ENCODE results near the gene FNIP2.

FNIP2 gene

GRCh38 chr4:158836828-158837449 lies 68.1 kb downstream of the FNIP2 start:
- H2BK15ac ChIP-seq (replicated peaks; ENCODE audit: low read depth), result no peak overlapping the region
- no peak overlapping the region for H3K4me3 ChIP-seq (ENCODE audit: low read length)
- no peak overlapping the region for H3K9ac ChIP-seq (ENCODE audit: low read length)
- H3K79me2 ChIP-seq (ENCODE audit: control insufficient read depth, insufficient read depth, low read length), result no peaks in the 10 kb centered on the region
- no peak overlapping the region for H4K8ac ChIP-seq (ENCODE audit: low read depth, low read length)
- no peak overlapping the region for H3K27ac ChIP-seq (ENCODE audit: low read depth, low read length)
- no peak overlapping the region for H3K4ac ChIP-seq (ENCODE audit: low read depth, low read length)
- H3K23ac ChIP-seq (ENCODE audit: low read length), result no peak overlapping the region
- no peak overlapping the region for H2BK120ac ChIP-seq (ENCODE audit: low read depth, low read length)
- H4K5ac ChIP-seq (ENCODE audit: low read length), result no peak overlapping the region
- no peak overlapping the region for H3K4me2 ChIP-seq (ENCODE audit: low read length)
- H3K56ac ChIP-seq (ENCODE audit: low read length), result no peak overlapping the region
- no peaks in the 10 kb centered on the region for H3K27me3 ChIP-seq (ENCODE audit: insufficient read depth, low read length, poor library complexity)
- no peaks in the 10 kb centered on the region for H3K79me1 ChIP-seq (ENCODE audit: low read length)
- H2AK5ac ChIP-seq (ENCODE audit: low read length), result no peak overlapping the region
- H3K4me1 ChIP-seq (ENCODE audit: control insufficient read depth, low read depth, low read length), result peaks cover 2% of the 10 kb centered on the region
- no CpG with 5 or more reads among the region's 4 CpGs for WGBS (ENCODE audit: extremely low coverage, insufficient coverage, low lambda C conversion rate)
- H3K36me3 ChIP-seq (ENCODE audit: control insufficient read depth, insufficient read depth, low read length), result no peaks in the 10 kb centered on the region
- no peak overlapping the region for H3K18ac ChIP-seq (ENCODE audit: low read length)
- no peak overlapping the region for H2BK5ac ChIP-seq (ENCODE audit: low read length)
- no peak for DNase-seq

GRCh38 chr4:158837527-158838141 lies 68.8 kb downstream of the FNIP2 start:
- DNase-seq, result no peak
- no peaks in the 10 kb centered on the region for H3K27me3 ChIP-seq (ENCODE audit: insufficient read depth, low read length, poor library complexity)
- no peak overlapping the region for H3K4me3 ChIP-seq (ENCODE audit: low read length)
- no CpG with 5 or more reads among the region's 2 CpGs for WGBS (ENCODE audit: extremely low coverage, insufficient coverage, low lambda C conversion rate)
- no peak overlapping the region for H3K23ac ChIP-seq (ENCODE audit: low read length)
- H3K4ac ChIP-seq (ENCODE audit: low read depth, low read length), result no peak overlapping the region
- no peak overlapping the region for H3K27ac ChIP-seq (ENCODE audit: low read depth, low read length)
- no peak overlapping the region for H4K5ac ChIP-seq (ENCODE audit: low read length)
- H2BK5ac ChIP-seq (ENCODE audit: low read length), result no peak overlapping the region
- H3K18ac ChIP-seq (ENCODE audit: low read length), result no peak overlapping the region
- H3K36me3 ChIP-seq (ENCODE audit: control insufficient read depth, insufficient read depth, low read length), result no peaks in the 10 kb centered on the region
- no peak overlapping the region for H4K8ac ChIP-seq (ENCODE audit: low read depth, low read length)
- no peaks in the 10 kb centered on the region for H3K79me2 ChIP-seq (ENCODE audit: control insufficient read depth, insufficient read depth, low read length)
- H3K4me1 ChIP-seq (ENCODE audit: control insufficient read depth, low read depth, low read length), result peaks cover 2% of the 10 kb centered on the region
- no peak overlapping the region for H3K56ac ChIP-seq (ENCODE audit: low read length)
- H3K9ac ChIP-seq (ENCODE audit: low read length), result no peak overlapping the region
- H2BK15ac ChIP-seq (replicated peaks; ENCODE audit: low read depth), result no peak overlapping the region
- H3K4me2 ChIP-seq (ENCODE audit: low read length), result no peak overlapping the region
- H2BK120ac ChIP-seq (ENCODE audit: low read depth, low read length), result no peak overlapping the region
- H2AK5ac ChIP-seq (ENCODE audit: low read length), result no peak overlapping the region
- no peaks in the 10 kb centered on the region for H3K79me1 ChIP-seq (ENCODE audit: low read length)

- Histone ChIP-seq H2BK5ac (ENCODE audit: low read length) (no peak overlapping the region), H3K56ac (ENCODE audit: low read length) (no peak overlapping the region), H3K4me1 (ENCODE audit: control insufficient read depth, low read depth, low read length) (peaks cover 2% of the 10 kb centered on the region), H3K36me3 (ENCODE audit: control insufficient read depth, insufficient read depth, low read length) (no peaks in the 10 kb centered on the region), H4K8ac (ENCODE audit: low read depth, low read length) (no peak overlapping the region), H2BK120ac (ENCODE audit: low read depth, low read length) (no peak overlapping the region), H3K4me2 (ENCODE audit: low read length) (no peak overlapping the region), H2BK15ac (replicated peaks; ENCODE audit: low read depth) (no peak overlapping the region), H3K4me3 (ENCODE audit: low read length) (no peak overlapping the region), H3K18ac (ENCODE audit: low read length) (no peak overlapping the region), H3K27me3 (ENCODE audit: insufficient read depth, low read length, poor library complexity) (no peaks in the 10 kb centered on the region), H3K79me2 (ENCODE audit: control insufficient read depth, insufficient read depth, low read length) (no peaks in the 10 kb centered on the region), H4K5ac (ENCODE audit: low read length) (no peak overlapping the region), H3K23ac (ENCODE audit: low read length) (no peak overlapping the region), H3K9ac (ENCODE audit: low read length) (no peak overlapping the region), H3K4ac (ENCODE audit: low read depth, low read length) (no peak overlapping the region), H3K27ac (ENCODE audit: low read depth, low read length) (no peak overlapping the region), H3K79me1 (ENCODE audit: low read length) (no peaks in the 10 kb centered on the region), H2AK5ac (ENCODE audit: low read length) (no peak overlapping the region)
- DNase-seq, result no peak
- no CpG with 5 or more reads among the region's 4 CpGs for WGBS (ENCODE audit: extremely low coverage, insufficient coverage, low lambda C conversion rate)
Observed at GRCh38 chr4:158840131-158840530, 71.3 kb downstream of the FNIP2 start.

- Histone ChIP-seq H3K18ac (ENCODE audit: low read length) (no peak overlapping the region), H3K27ac (ENCODE audit: low read depth, low read length) (no peak overlapping the region), H3K9ac (ENCODE audit: low read length) (no peak overlapping the region), H4K5ac (ENCODE audit: low read length) (no peak overlapping the region), H3K4ac (ENCODE audit: low read depth, low read length) (no peak overlapping the region), H3K36me3 (ENCODE audit: control insufficient read depth, insufficient read depth, low read length) (no peaks in the 10 kb centered on the region), H2BK15ac (replicated peaks; ENCODE audit: low read depth) (no peak overlapping the region), H4K8ac (ENCODE audit: low read depth, low read length) (no peak overlapping the region), H3K27me3 (ENCODE audit: insufficient read depth, low read length, poor library complexity) (no peaks in the 10 kb centered on the region), H2BK120ac (ENCODE audit: low read depth, low read length) (no peak overlapping the region), H2AK5ac (ENCODE audit: low read length) (no peak overlapping the region), H3K4me2 (ENCODE audit: low read length) (no peak overlapping the region), H3K79me1 (ENCODE audit: low read length) (no peaks in the 10 kb centered on the region), H3K79me2 (ENCODE audit: control insufficient read depth, insufficient read depth, low read length) (no peaks in the 10 kb centered on the region), H3K4me1 (ENCODE audit: control insufficient read depth, low read depth, low read length) (no peaks in the 10 kb centered on the region), H2BK5ac (ENCODE audit: low read length) (no peak overlapping the region), H3K56ac (ENCODE audit: low read length) (no peak overlapping the region), H3K23ac (ENCODE audit: low read length) (no peak overlapping the region), H3K4me3 (ENCODE audit: low read length) (no peak overlapping the region)
- DNase-seq, result no peak
- no CpG with 5 or more reads among the region's 3 CpGs for WGBS (ENCODE audit: extremely low coverage, insufficient coverage, low lambda C conversion rate)
Observed at GRCh38 chr4:158841540-158841939, 72.7 kb downstream of the FNIP2 start.

- no peak overlapping the region for H3K4me2 ChIP-seq (ENCODE audit: low read length)
- H3K4ac ChIP-seq (ENCODE audit: low read depth, low read length), result no peak overlapping the region
- WGBS (ENCODE audit: extremely low coverage, insufficient coverage, low lambda C conversion rate), result no CpG with 5 or more reads among the region's 4 CpGs
- no peak overlapping the region for H3K27ac ChIP-seq (ENCODE audit: low read depth, low read length)
- H3K23ac ChIP-seq (ENCODE audit: low read length), result no peak overlapping the region
- H3K9ac ChIP-seq (ENCODE audit: low read length), result no peak overlapping the region
- H3K4me1 ChIP-seq (ENCODE audit: control insufficient read depth, low read depth, low read length), result no peaks in the 10 kb centered on the region
- no peaks in the 10 kb centered on the region for H3K36me3 ChIP-seq (ENCODE audit: control insufficient read depth, insufficient read depth, low read length)
- H3K79me1 ChIP-seq (ENCODE audit: low read length), result no peaks in the 10 kb centered on the region
- H4K5ac ChIP-seq (ENCODE audit: low read length), result no peak overlapping the region
- no peak overlapping the region for H3K18ac ChIP-seq (ENCODE audit: low read length)
- H4K8ac ChIP-seq (ENCODE audit: low read depth, low read length), result no peak overlapping the region
- DNase-seq, result peak; percentile 76
- H3K79me2 ChIP-seq (ENCODE audit: control insufficient read depth, insufficient read depth, low read length), result no peaks in the 10 kb centered on the region
- no peak overlapping the region for H3K4me3 ChIP-seq (ENCODE audit: low read length)
- H2BK15ac ChIP-seq (replicated peaks; ENCODE audit: low read depth), result peak overlapping the region; percentile 60
- no peak overlapping the region for H2BK120ac ChIP-seq (ENCODE audit: low read depth, low read length)
- H2AK5ac ChIP-seq (ENCODE audit: low read length), result no peak overlapping the region
- no peaks in the 10 kb centered on the region for H3K27me3 ChIP-seq (ENCODE audit: insufficient read depth, low read length, poor library complexity)
- no peak overlapping the region for H3K56ac ChIP-seq (ENCODE audit: low read length)
- H2BK5ac ChIP-seq (ENCODE audit: low read length), result no peak overlapping the region
Observed at GRCh38 chr4:158845311-158846041, 76.7 kb downstream of the FNIP2 start.
